Karpas-422 (cell line): ENCODE data around the gene NDFIP2. TPM values are rescaled to one million over a fixed set of nuclear protein-coding genes. Genes with fewer than 3 reads are reported as not detected.

Source experiments
- DNase-seq: peaks from one replicate; pipeline ENCODE4 v3.0.0-alpha.2; 2015
- H2AFZ ChIP-seq: fragments of 200-600 bp; sonication (generic); 2 replicates; pipeline ENCODE4 v1.6.1; 2014; ENCODE audit warnings: antibody characterized with exemption, low read length, mixed read lengths
- H3K27ac ChIP-seq: fragments of 200-600 bp; sonication (generic); 2 replicates; pipeline ENCODE4 v1.5.1; 2014; ENCODE audit warnings: mild to moderate bottlenecking, low read length, moderate library complexity
- H3K27me3 ChIP-seq: fragments of 200-600 bp; sonication (generic); 2 replicates; pipeline ENCODE4 v1.6.1; 2014; ENCODE audit warnings: low read length, mixed read lengths
- H3K36me3 ChIP-seq: fragments of 200-600 bp; sonication (generic); 2 replicates; pipeline ENCODE4 v1.6.1; 2014; ENCODE audit warnings: low read length, mixed read lengths; ENCODE audit not compliant: insufficient read depth
- H3K4me1 ChIP-seq: fragments of 200-600 bp; sonication (generic); 2 replicates; pipeline ENCODE4 v1.6.1; 2014; ENCODE audit warnings: mild to moderate bottlenecking, low read length, mixed read lengths
- H3K4me2 ChIP-seq: fragments of 200-600 bp; sonication (generic); 2 replicates; pipeline ENCODE4 v1.6.1; 2014; ENCODE audit warnings: low read length, low read depth, mild to moderate bottlenecking; ENCODE audit not compliant: poor library complexity, severe bottlenecking
- H3K4me3 ChIP-seq: fragments of 200-600 bp; sonication (generic); 2 replicates; pipeline ENCODE4 v1.5.1; 2014; ENCODE audit warnings: mild to moderate bottlenecking, antibody characterized with exemption, low read length, mixed read lengths
- H3K79me2 ChIP-seq: fragments of 200-600 bp; sonication (generic); 2 replicates; pipeline ENCODE4 v1.6.1; 2014; ENCODE audit warnings: mild to moderate bottlenecking, low read length, mixed read lengths
- H3K9ac ChIP-seq: fragments of 200-600 bp; sonication (generic); 2 replicates; pipeline ENCODE4 v1.6.0; 2014; ENCODE audit warnings: low read length
- H3K9me2 ChIP-seq: fragments of 200-600 bp; sonication (generic), shearing (Covaris generic); replicated peaks from 2 replicates; pipeline ENCODE4 v1.6.0; 2014; ENCODE audit warnings: mild to moderate bottlenecking, low read length, moderate library complexity; ENCODE audit not compliant: insufficient read depth
- H3K9me3 ChIP-seq: fragments of 300-700, 200-600 bp; sonication (generic); 2 replicates; pipeline ENCODE4 v1.6.1; 2014; ENCODE audit warnings: low read length, mixed read lengths
- H4K20me1 ChIP-seq: fragments of 200-600 bp; sonication (generic); 2 replicates; pipeline ENCODE4 v1.6.1; 2014; ENCODE audit warnings: mild to moderate bottlenecking, antibody characterized with exemption, low read length, low read depth; ENCODE audit not compliant: insufficient read depth
- total RNA-seq: library from RNA; depleted of rRNA; stranded (reverse); fragments of >200 nt; shearing (Covaris generic); gene quantifications from 2 replicates; pipeline ENCODE4 v1.2.3, GENCODE V29; 2014; ENCODE audit warnings: low replicate concordance

The NDFIP2 gene
- total RNA-seq, 1 experiment from 2014 or later: 30.2 TPM

- Histone ChIP-seq H3K4me3 (no peak overlapping the region), H2AFZ (no peak overlapping the region), H3K9ac (no peak overlapping the region), H3K36me3 (no peaks in the 10 kb centered on the region), H3K4me1 (no peaks in the 10 kb centered on the region), H3K9me3 (no peaks in the 10 kb centered on the region), H3K27me3 (no peaks in the 10 kb centered on the region), H3K9me2 (no peaks in the 10 kb centered on the region), H4K20me1 (peaks cover 51% of the 10 kb centered on the region), H3K27ac (no peak overlapping the region), H3K4me2 (no peak overlapping the region), H3K79me2 (no peaks in the 10 kb centered on the region)
- DNase-seq: no peak
These were observed 22.0 kb downstream of the NDFIP2 start for GRCh38 chr13:79502859-79503468.

DNA sequence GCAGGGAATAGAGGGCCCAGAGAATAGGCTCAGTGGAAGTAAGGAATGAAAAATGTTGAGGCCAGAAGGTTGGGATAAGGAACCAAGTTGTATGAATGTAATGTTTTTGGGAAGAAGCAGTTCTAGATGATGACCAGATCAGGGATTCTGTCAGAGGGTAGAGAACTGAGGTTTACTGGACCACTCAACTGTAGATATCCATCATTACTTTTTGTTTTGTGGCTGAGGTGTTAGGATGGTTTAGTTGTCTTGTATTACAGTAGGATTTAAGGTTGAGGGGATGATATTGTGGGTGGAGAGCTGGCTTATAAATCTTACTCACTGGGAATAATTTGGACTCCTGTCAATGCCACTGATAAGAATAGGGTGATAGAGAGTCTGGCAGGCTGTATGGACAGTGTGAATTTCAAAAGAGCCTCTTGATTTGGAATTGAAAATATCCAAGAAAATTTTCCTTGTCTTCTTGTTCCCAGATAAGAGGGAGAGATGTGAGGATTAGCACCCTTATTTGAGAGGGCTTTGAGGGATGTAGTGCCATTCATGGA, 22.6 kb downstream of the NDFIP2 start:
- Histone ChIP-seq H3K4me1 (no peaks in the 10 kb centered on the region), H3K36me3 (no peaks in the 10 kb centered on the region), H2AFZ (no peak overlapping the region), H4K20me1 (peaks cover 51% of the 10 kb centered on the region), H3K4me2 (no peak overlapping the region), H3K4me3 (no peak overlapping the region), H3K27me3 (no peaks in the 10 kb centered on the region), H3K9me2 (no peaks in the 10 kb centered on the region), H3K27ac (no peak overlapping the region), H3K79me2 (no peaks in the 10 kb centered on the region), H3K9ac (no peak overlapping the region), H3K9me3 (no peaks in the 10 kb centered on the region)
- DNase-seq: no peak

- Histone ChIP-seq H3K36me3 (no peaks in the 10 kb centered on the region), H3K4me2 (no peak overlapping the region), H3K27ac (no peak overlapping the region), H3K9me3 (no peaks in the 10 kb centered on the region), H3K9me2 (no peaks in the 10 kb centered on the region), H3K9ac (no peak overlapping the region), H3K79me2 (no peaks in the 10 kb centered on the region), H4K20me1 (peaks cover 24% of the 10 kb centered on the region), H3K27me3 (no peaks in the 10 kb centered on the region), H3K4me1 (no peaks in the 10 kb centered on the region), H3K4me3 (no peak overlapping the region), H2AFZ (no peak overlapping the region)
- no peak for DNase-seq
These were observed 27.4 kb downstream of the NDFIP2 start for GRCh38 chr13:79508224-79508961.

DNA sequence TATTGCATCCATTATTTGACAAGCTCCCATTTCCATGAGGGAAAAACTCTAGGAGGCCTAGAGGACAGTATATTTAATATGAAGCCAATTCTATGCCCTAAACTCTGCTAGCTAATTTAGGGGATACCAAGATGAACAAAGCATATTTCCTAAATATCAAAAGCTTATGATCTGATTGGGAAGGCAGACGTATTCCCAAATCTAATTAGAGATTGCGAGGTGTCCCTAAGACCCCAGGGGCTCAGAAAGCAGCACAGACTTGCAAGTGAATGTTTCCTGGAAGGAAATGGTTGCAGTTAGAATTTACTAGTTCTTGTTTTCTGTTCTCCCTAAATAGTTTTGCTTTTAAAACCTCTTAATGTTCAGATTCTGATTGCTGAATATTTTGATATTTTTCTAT, 30.7 kb downstream of the NDFIP2 start:
- peaks cover 24% of the 10 kb centered on the region for H4K20me1 ChIP-seq
- no peaks in the 10 kb centered on the region for H3K36me3 ChIP-seq
- no peaks in the 10 kb centered on the region for H3K4me1 ChIP-seq
- H3K9me2 ChIP-seq: no peaks in the 10 kb centered on the region
- no peaks in the 10 kb centered on the region for H3K79me2 ChIP-seq
- no peak overlapping the region for H3K4me3 ChIP-seq
- no peak overlapping the region for H3K9ac ChIP-seq
- no peak overlapping the region for H3K4me2 ChIP-seq
- no peaks in the 10 kb centered on the region for H3K27me3 ChIP-seq
- no peak overlapping the region for H3K27ac ChIP-seq
- DNase-seq: no peak
- no peak overlapping the region for H2AFZ ChIP-seq
- H3K9me3 ChIP-seq: no peaks in the 10 kb centered on the region

DNA sequence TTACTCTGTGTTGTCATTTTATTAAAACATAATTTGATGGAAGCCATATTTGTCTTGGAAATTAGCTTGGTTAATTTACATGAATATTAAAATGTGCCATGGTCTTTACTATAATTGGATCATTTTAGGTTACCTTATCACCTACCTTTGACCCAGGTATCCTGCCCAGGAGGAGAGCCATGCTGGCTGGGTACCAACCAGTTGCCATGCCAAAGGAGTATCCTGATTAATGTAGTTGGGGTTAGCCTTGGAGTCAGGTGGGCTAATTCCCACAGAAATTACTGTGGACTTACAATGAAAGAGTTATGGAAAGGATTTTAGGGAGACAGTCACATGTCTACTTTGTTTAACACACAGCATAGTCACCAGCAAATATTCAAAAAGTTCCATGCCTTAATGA, 32.0 kb downstream of the NDFIP2 start:
- no peak for DNase-seq
- no peaks in the 10 kb centered on the region for H3K9me2 ChIP-seq
- no peak overlapping the region for H3K9ac ChIP-seq
- H4K20me1 ChIP-seq: peaks cover 33% of the 10 kb centered on the region
- H3K27ac ChIP-seq: no peak overlapping the region
- H3K4me1 ChIP-seq: peaks cover 4% of the 10 kb centered on the region; the same call in 1 of the 2 replicates
- H3K79me2 ChIP-seq: no peaks in the 10 kb centered on the region
- H3K4me2 ChIP-seq: no peak overlapping the region
- no peaks in the 10 kb centered on the region for H3K36me3 ChIP-seq
- no peaks in the 10 kb centered on the region for H3K9me3 ChIP-seq
- H3K4me3 ChIP-seq: no peak overlapping the region
- H2AFZ ChIP-seq: no peak overlapping the region
- no peaks in the 10 kb centered on the region for H3K27me3 ChIP-seq

GRCh38 chr13:79516595-79516994, 35.6 kb downstream of the NDFIP2 start:
- Histone ChIP-seq H3K79me2 (no peaks in the 10 kb centered on the region), H3K4me2 (no peak overlapping the region), H3K9ac (no peak overlapping the region), H3K4me3 (no peak overlapping the region), H3K27ac (no peak overlapping the region), H3K36me3 (no peaks in the 10 kb centered on the region), H2AFZ (no peak overlapping the region), H4K20me1 (peaks cover 34% of the 10 kb centered on the region), H3K27me3 (no peaks in the 10 kb centered on the region), H3K9me2 (no peaks in the 10 kb centered on the region), H3K9me3 (no peaks in the 10 kb centered on the region), H3K4me1 (peaks cover 4% of the 10 kb centered on the region; the same call in 1 of the 2 replicates)
- no peak for DNase-seq

- H3K36me3 ChIP-seq: no peaks in the 10 kb centered on the region
- no peak overlapping the region for H3K4me2 ChIP-seq
- H3K27ac ChIP-seq: no peak overlapping the region
- H3K4me1 ChIP-seq: peaks cover 4% of the 10 kb centered on the region; the same call in 1 of the 2 replicates
- no peaks in the 10 kb centered on the region for H3K9me2 ChIP-seq
- H3K9me3 ChIP-seq: no peaks in the 10 kb centered on the region
- H2AFZ ChIP-seq: no peak overlapping the region
- H4K20me1 ChIP-seq: peaks cover 22% of the 10 kb centered on the region
- H3K9ac ChIP-seq: no peak overlapping the region
- H3K4me3 ChIP-seq: no peak overlapping the region
- H3K79me2 ChIP-seq: no peaks in the 10 kb centered on the region
- DNase-seq: no peak
- H3K27me3 ChIP-seq: no peaks in the 10 kb centered on the region
These were observed 38.3 kb downstream of the NDFIP2 start for GRCh38 chr13:79519255-79519654.

- Histone ChIP-seq H3K4me3 (no peak overlapping the region), H3K4me1 (peaks cover 12% of the 10 kb centered on the region), H2AFZ (no peak overlapping the region), H3K9me2 (no peaks in the 10 kb centered on the region), H3K79me2 (no peaks in the 10 kb centered on the region), H3K27me3 (no peaks in the 10 kb centered on the region), H4K20me1 (peaks cover 6% of the 10 kb centered on the region; the same call in 1 of the 2 replicates), H3K4me2 (no peak overlapping the region), H3K9me3 (no peaks in the 10 kb centered on the region), H3K9ac (no peak overlapping the region), H3K36me3 (no peaks in the 10 kb centered on the region), H3K27ac (no peak overlapping the region)
- DNase-seq: no peak
These were observed 41.6 kb downstream of the NDFIP2 start for GRCh38 chr13:79522583-79522982.
